GM23338 (cell line): ENCODE measurements around the gene LITAF. TPM values are rescaled to one million over a fixed set of nuclear protein-coding genes. Genes with fewer than 3 reads are reported as not detected.

ENCODE experiments used
- ATAC-seq: fragments of 200-7000 bp; cut with Tn5 transposase; 3 replicates; pipeline ENCODE4 v1.9.1; 2020
- DNase-seq: peaks from one replicate; pipeline ENCODE4 v3.0.0-alpha.2; 2015; ENCODE audit warnings: low spot score
- H2AFZ ChIP-seq: fragments of 200-600 bp; sonication (generic); 2 replicates; pipeline ENCODE4 v1.8.0; 2016; ENCODE audit warnings: antibody characterized with exemption, mild to moderate bottlenecking, moderate library complexity
- H3F3A ChIP-seq: fragments of 200-600 bp; sonication (generic); replicated peaks from 2 replicates; pipeline ENCODE4 v1.8.0; 2017; ENCODE audit warnings: antibody characterized with exemption, mixed run types, low read depth
- H3K27ac ChIP-seq: fragments of 200-600 bp; sonication (generic); 2 replicates; pipeline ENCODE4 v1.6.1; 2016; ENCODE audit warnings: low read depth
- H3K27me3 ChIP-seq: fragments of 200-600 bp; sonication (generic); 2 replicates; pipeline ENCODE4 v1.8.0; 2016; ENCODE audit warnings: mild to moderate bottlenecking, mixed run types, moderate library complexity; ENCODE audit not compliant: insufficient read depth
- H3K36me3 ChIP-seq: fragments of 200-600 bp; sonication (generic); 2 replicates; pipeline ENCODE4 v1.8.0; 2016; ENCODE audit warnings: mild to moderate bottlenecking; ENCODE audit not compliant: insufficient read depth
- H3K4me1 ChIP-seq: fragments of 200-600 bp; sonication (generic); 2 replicates; pipeline ENCODE4 v1.8.0; 2016; ENCODE audit warnings: mild to moderate bottlenecking, moderate library complexity; ENCODE audit not compliant: insufficient read depth
- H3K4me2 ChIP-seq: fragments of 200-600 bp; sonication (generic); 2 replicates; pipeline ENCODE4 v1.7.1; 2017; ENCODE audit warnings: mixed run types
- H3K4me3 ChIP-seq: fragments of 200-600 bp; sonication (generic); 2 replicates; pipeline ENCODE4 v1.6.1; 2016; ENCODE audit warnings: mixed run types
- H3K79me2 ChIP-seq: fragments of 200-600 bp; sonication (generic); replicated peaks from 2 replicates; pipeline ENCODE4 v1.8.0; 2017; ENCODE audit warnings: mild to moderate bottlenecking; ENCODE audit not compliant: insufficient read depth
- H3K9me2 ChIP-seq: fragments of 200-600 bp; sonication (generic); 2 replicates; pipeline ENCODE4 v1.8.0; 2017; ENCODE audit not compliant: insufficient read depth
- H4K20me1 ChIP-seq: fragments of 200-600 bp; sonication (generic); replicated peaks from 2 replicates; pipeline ENCODE4 v1.8.0; 2017; ENCODE audit warnings: mild to moderate bottlenecking; ENCODE audit not compliant: insufficient read depth
- H3K27ac Mint-ChIP-seq: 2 replicates; pipeline ENCODE4 v1.8.0; 2020; ENCODE audit warnings: inconsistent platforms, mild to moderate bottlenecking, moderate library complexity, mixed read lengths
- H3K27me3 Mint-ChIP-seq: 3 replicates; pipeline ENCODE4 v1.8.0; 2022; ENCODE audit warnings: low read depth, mild to moderate bottlenecking, moderate library complexity, mixed read lengths, inconsistent platforms; ENCODE audit not compliant: insufficient read depth, poor library complexity
- H3K36me3 Mint-ChIP-seq: 3 replicates; pipeline ENCODE4 v1.8.0; 2021; ENCODE audit warnings: low read depth, mild to moderate bottlenecking, inconsistent platforms, moderate library complexity, mixed read lengths
- H3K4me1 Mint-ChIP-seq: 3 replicates; pipeline ENCODE4 v1.8.0; 2020; ENCODE audit warnings: mild to moderate bottlenecking, inconsistent platforms, mixed read lengths
- H3K4me3 Mint-ChIP-seq: 3 replicates; pipeline ENCODE4 v1.8.0; 2021; ENCODE audit warnings: moderate library complexity, mild to moderate bottlenecking, inconsistent platforms, mixed read lengths
- H3K9me3 Mint-ChIP-seq: 3 replicates; pipeline ENCODE4 v1.8.0; 2020; ENCODE audit warnings: moderate library complexity, mild to moderate bottlenecking, inconsistent platforms, mixed read lengths
- EZH2 ChIP-seq: fragments of 200-600 bp; sonication (generic); IDR thresholded peaks from one replicate; pipeline ENCODE4 v1.8.0; 2017; ENCODE audit warnings: antibody characterized with exemption, mild to moderate bottlenecking, low read depth; ENCODE audit not compliant: unreplicated experiment
- EZH2phosphoT487 ChIP-seq: fragments of 200-600 bp; sonication (generic); IDR thresholded peaks from one replicate; pipeline ENCODE4 v1.8.1; 2018; ENCODE audit warnings: antibody characterized with exemption; ENCODE audit not compliant: unreplicated experiment
- JUNB ChIP-seq: IDR thresholded peaks from one replicate; pipeline ENCODE4 v1.6.1; 2016; ENCODE audit warnings: antibody characterized with exemption; ENCODE audit not compliant: unreplicated experiment
- NANOG ChIP-seq: IDR thresholded peaks from 2 replicates; pipeline ENCODE4 v1.6.1; 2016; ENCODE audit warnings: antibody characterized with exemption, borderline replicate concordance
- POLR2AphosphoS5 ChIP-seq: IDR thresholded peaks from 2 replicates; pipeline ENCODE4 v1.6.1; 2016; ENCODE audit warnings: antibody characterized with exemption, low read depth
- STAT1 ChIP-seq: IDR thresholded peaks from one replicate; pipeline ENCODE4 v1.6.1; 2016; ENCODE audit warnings: antibody characterized with exemption; ENCODE audit not compliant: unreplicated experiment
- ZNF114 ChIP-seq: fragments of 250-450 bp; sonication (Bioruptor Pico); IDR thresholded peaks from 2 replicates; pipeline ENCODE4 v1.5.0; 2020; ENCODE audit warnings: mild to moderate bottlenecking, moderate library complexity
- ZNF331 ChIP-seq: fragments of 250-450 bp; sonication (Bioruptor Pico); IDR thresholded peaks from 2 replicates; pipeline ENCODE4 v1.5.0; 2020; ENCODE audit warnings: low read depth, mild to moderate bottlenecking, moderate library complexity
- polyA plus RNA-seq: library from polyadenylated mRNA; unstranded; fragments of >200 nt; fragmentation: Nextera tagmentation; extraction: Ambion mirVana; gene quantifications from 2 replicates; pipeline ENCODE4 v1.2.1, GENCODE V29; 2016
- total RNA-seq: library from RNA; depleted of rRNA; stranded (reverse); fragments of >200 nt; shearing (Covaris generic); gene quantifications from 2 replicates; pipeline ENCODE4 v1.2.3, GENCODE V29; 2014
- TF ChIP-seq, protein P1 (sequence below), 2 experiments: fragments of 200-600 bp in 1 of 2; sonication (generic) in 1 of 2; conservative IDR thresholded peaks; 2 replicates each; pipeline versions ENCODE4 v1.5.1 to v1.6.1; 2016 to 2017; ENCODE audit warnings: antibody characterized with exemption in 2 of 2, low read depth in 2 of 2, mild to moderate bottlenecking in 2 of 2, moderate library complexity in 1 of 2
- TF ChIP-seq, protein P2 (sequence below): IDR thresholded peaks from one replicate; pipeline ENCODE4 v1.6.1; 2018; ENCODE audit warnings: antibody characterized with exemption; ENCODE audit not compliant: unreplicated experiment

Gene LITAF
- total and polyA plus RNA-seq, 2 experiments from 2014 or later = 131 to 158 TPM

DNA sequence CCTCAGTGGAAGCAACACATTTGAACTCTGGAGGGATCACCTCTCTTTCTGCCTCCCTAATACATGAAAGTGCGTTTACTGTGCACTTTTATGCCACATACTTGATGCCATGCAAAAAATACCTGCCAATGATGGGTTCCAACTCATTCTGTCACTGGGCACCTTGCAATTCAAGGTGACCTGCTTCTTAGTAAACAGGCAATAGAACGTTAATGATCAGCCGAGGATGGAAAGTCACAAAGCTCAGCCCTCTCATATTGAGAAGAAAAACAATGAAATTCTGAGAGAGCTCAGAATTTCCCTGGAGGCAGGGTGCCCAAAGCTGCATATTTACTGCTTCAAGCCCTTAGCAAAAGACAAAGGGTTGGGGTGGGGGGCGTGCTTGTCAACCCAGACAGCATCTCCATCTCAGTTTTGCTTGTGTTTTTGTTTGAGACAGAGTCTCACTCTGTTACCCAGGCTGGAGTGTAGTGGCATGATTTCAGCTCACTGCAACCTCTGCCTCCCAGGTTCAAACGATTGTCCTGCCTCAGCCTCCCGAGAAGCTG lies 23.2 kb downstream of the LITAF start:
- H3K4me1 Mint-ChIP-seq = peaks cover 30% of the 10 kb centered on the region
- no peak overlapping the region for H3K4me3 ChIP-seq
- no peak overlapping the region for H3K27ac Mint-ChIP-seq
- ATAC-seq (peak; percentile 19; the same call in 2 of the 3 replicates), DNase-seq (peak; percentile 32)
- no peaks in the 10 kb centered on the region for H3K27me3 ChIP-seq
- peaks cover 98% of the 10 kb centered on the region for H3K79me2 ChIP-seq
- TF ChIP-seq ZNF331 (CRISPR knock-in tag) (no peak), EZH2phosphoT487 (no peak), STAT1 (no peak), EZH2 (no peak), NANOG (no peak), ZNF114 (CRISPR knock-in tag) (no peak)
- TF ChIP-seq, protein P1, sequence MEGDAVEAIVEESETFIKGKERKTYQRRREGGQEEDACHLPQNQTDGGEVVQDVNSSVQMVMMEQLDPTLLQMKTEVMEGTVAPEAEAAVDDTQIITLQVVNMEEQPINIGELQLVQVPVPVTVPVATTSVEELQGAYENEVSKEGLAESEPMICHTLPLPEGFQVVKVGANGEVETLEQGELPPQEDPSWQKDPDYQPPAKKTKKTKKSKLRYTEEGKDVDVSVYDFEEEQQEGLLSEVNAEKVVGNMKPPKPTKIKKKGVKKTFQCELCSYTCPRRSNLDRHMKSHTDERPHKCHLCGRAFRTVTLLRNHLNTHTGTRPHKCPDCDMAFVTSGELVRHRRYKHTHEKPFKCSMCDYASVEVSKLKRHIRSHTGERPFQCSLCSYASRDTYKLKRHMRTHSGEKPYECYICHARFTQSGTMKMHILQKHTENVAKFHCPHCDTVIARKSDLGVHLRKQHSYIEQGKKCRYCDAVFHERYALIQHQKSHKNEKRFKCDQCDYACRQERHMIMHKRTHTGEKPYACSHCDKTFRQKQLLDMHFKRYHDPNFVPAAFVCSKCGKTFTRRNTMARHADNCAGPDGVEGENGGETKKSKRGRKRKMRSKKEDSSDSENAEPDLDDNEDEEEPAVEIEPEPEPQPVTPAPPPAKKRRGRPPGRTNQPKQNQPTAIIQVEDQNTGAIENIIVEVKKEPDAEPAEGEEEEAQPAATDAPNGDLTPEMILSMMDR (conservative IDR thresholded peaks at IDR 0.05; ENCODE audit: low read depth in 2 of 2) = no peak
- H4K20me1 ChIP-seq = peaks cover 19% of the 10 kb centered on the region
- H3K4me2 ChIP-seq = peak overlapping the region; percentile 6; the same call in 1 of the 2 replicates
- no peaks in the 10 kb centered on the region for H3K36me3 ChIP-seq
- peaks cover 4% of the 10 kb centered on the region; the same call in 2 of the 3 replicates for H3K36me3 Mint-ChIP-seq
- H3K4me3 Mint-ChIP-seq = no peak overlapping the region
- peaks cover 14% of the 10 kb centered on the region for H3F3A ChIP-seq
- H3K9me2 ChIP-seq = no peaks in the 10 kb centered on the region
- H3K4me1 ChIP-seq = peaks cover 39% of the 10 kb centered on the region
- H3K27me3 Mint-ChIP-seq = peaks cover 21% of the 10 kb centered on the region
- H3K9me3 Mint-ChIP-seq = no peaks in the 10 kb centered on the region
- no peak overlapping the region for H2AFZ ChIP-seq
- peak overlapping the region; percentile 61; the same call in 1 of the 2 replicates for H3K27ac ChIP-seq

DNA sequence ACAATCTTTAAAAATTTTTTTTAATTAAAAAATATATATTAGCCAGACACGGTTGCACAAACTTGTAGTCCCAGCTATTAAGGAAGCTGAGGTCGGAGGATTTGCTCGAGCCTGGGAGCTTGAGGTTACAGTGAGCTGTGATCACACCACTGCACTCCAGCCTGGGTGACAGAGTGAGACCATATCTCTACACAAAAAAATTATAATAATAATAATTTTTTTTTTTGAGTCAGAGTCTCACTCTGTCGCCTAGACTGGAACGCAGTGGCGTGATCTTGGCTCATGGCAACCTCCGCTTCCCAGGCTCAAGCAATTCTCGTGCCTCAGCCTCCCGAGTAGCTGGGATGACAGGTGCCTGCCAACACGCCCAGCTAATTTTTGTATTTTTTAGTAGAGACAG lies 23.8 kb downstream of the LITAF start:
- no peak overlapping the region for H3K4me3 Mint-ChIP-seq
- TF ChIP-seq ZNF331 (CRISPR knock-in tag) (no peak), JUNB (no peak)

DNA sequence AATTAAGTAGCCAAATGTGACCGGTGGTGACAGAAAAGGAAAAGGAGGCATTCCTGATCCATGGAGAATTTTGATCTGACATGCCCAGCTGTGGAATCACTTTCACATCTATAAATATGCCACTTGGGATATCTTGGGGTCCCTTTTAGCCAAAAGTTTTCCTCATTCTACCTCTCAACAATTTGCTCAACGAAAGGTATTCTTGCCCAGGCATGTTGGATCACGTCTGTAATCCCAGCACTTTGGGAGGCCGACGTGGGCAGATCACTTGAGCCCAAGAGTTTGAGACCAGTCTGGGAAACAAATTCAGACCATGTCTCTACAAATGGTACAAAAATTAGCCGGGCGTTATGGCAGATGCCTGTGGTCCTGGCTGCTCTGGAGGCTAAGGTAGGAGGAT lies 24.3 kb downstream of the LITAF start:
- no peaks in the 10 kb centered on the region for H3K36me3 ChIP-seq
- peaks cover 14% of the 10 kb centered on the region for H3F3A ChIP-seq
- no peak overlapping the region for H2AFZ ChIP-seq
- no peak overlapping the region for H3K4me3 Mint-ChIP-seq
- no peak for ATAC-seq
- peaks cover 39% of the 10 kb centered on the region for H3K4me1 ChIP-seq
- H3K27me3 Mint-ChIP-seq = peaks cover 19% of the 10 kb centered on the region
- DNase-seq = no peak
- H3K36me3 Mint-ChIP-seq = peaks cover 4% of the 10 kb centered on the region
- no peaks in the 10 kb centered on the region for H3K9me2 ChIP-seq
- H3K27me3 ChIP-seq = no peaks in the 10 kb centered on the region
- H3K79me2 ChIP-seq = peaks cover 98% of the 10 kb centered on the region
- H3K9me3 Mint-ChIP-seq = no peaks in the 10 kb centered on the region
- peaks cover 30% of the 10 kb centered on the region for H3K4me1 Mint-ChIP-seq
- no peak overlapping the region for H3K4me2 ChIP-seq
- peaks cover 21% of the 10 kb centered on the region for H4K20me1 ChIP-seq
- H3K27ac Mint-ChIP-seq = 0 out of 2 replicates have a peak overlapping the region, but pooled peaks have one; percentile 44
- peak overlapping the region; percentile 84 for H3K27ac ChIP-seq
- H3K4me3 ChIP-seq = no peak overlapping the region
- TF ChIP-seq NANOG = no peak
- no peak for TF ChIP-seq JUNB
- TF ChIP-seq, protein P2, sequence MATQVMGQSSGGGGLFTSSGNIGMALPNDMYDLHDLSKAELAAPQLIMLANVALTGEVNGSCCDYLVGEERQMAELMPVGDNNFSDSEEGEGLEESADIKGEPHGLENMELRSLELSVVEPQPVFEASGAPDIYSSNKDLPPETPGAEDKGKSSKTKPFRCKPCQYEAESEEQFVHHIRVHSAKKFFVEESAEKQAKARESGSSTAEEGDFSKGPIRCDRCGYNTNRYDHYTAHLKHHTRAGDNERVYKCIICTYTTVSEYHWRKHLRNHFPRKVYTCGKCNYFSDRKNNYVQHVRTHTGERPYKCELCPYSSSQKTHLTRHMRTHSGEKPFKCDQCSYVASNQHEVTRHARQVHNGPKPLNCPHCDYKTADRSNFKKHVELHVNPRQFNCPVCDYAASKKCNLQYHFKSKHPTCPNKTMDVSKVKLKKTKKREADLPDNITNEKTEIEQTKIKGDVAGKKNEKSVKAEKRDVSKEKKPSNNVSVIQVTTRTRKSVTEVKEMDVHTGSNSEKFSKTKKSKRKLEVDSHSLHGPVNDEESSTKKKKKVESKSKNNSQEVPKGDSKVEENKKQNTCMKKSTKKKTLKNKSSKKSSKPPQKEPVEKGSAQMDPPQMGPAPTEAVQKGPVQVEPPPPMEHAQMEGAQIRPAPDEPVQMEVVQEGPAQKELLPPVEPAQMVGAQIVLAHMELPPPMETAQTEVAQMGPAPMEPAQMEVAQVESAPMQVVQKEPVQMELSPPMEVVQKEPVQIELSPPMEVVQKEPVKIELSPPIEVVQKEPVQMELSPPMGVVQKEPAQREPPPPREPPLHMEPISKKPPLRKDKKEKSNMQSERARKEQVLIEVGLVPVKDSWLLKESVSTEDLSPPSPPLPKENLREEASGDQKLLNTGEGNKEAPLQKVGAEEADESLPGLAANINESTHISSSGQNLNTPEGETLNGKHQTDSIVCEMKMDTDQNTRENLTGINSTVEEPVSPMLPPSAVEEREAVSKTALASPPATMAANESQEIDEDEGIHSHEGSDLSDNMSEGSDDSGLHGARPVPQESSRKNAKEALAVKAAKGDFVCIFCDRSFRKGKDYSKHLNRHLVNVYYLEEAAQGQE = no peak
- TF ChIP-seq POLR2AphosphoS5 = no peak
- no peak for TF ChIP-seq ZNF114 (CRISPR knock-in tag)
- TF ChIP-seq STAT1 = no peak
- TF ChIP-seq, protein P1 (conservative IDR thresholded peaks at IDR 0.05; ENCODE audit: low read depth in 2 of 2) = no peak
- no peak for TF ChIP-seq ZNF331 (CRISPR knock-in tag)

More for the DNA sequence above, 23.8 kb downstream of the LITAF start:
- Histone ChIP-seq H3K4me1 (peaks cover 39% of the 10 kb centered on the region), H4K20me1 (peaks cover 21% of the 10 kb centered on the region), H3K27ac (peak overlapping the region; percentile 61), H3K27me3 (no peaks in the 10 kb centered on the region), H3K36me3 (no peaks in the 10 kb centered on the region), H2AFZ (no peak overlapping the region), H3K79me2 (peaks cover 98% of the 10 kb centered on the region), H3K4me2 (no peak overlapping the region), H3F3A (peaks cover 14% of the 10 kb centered on the region), H3K9me2 (no peaks in the 10 kb centered on the region), H3K4me3 (no peak overlapping the region)
- Mint-ChIP-seq H3K27ac (no peak overlapping the region), H3K9me3 (no peaks in the 10 kb centered on the region), H3K4me1 (peaks cover 30% of the 10 kb centered on the region), H3K27me3 (peaks cover 21% of the 10 kb centered on the region), H3K36me3 (peaks cover 4% of the 10 kb centered on the region)
- ATAC-seq (no peak), DNase-seq (no peak)
